Neural cell (in vitro differentiated cells): ENCODE data around the gene DBH. TPM values are rescaled to one million over a fixed set of nuclear protein-coding genes. Genes with fewer than 3 reads are reported as not detected.

Experiments used
- H2AFZ ChIP-seq: fragments of 200-600, 300-800 bp; sonication (generic), shearing (Covaris generic); 2 replicates; pipeline ENCODE4 v1.6.0; 2014; ENCODE audit warnings: low read depth, mild to moderate bottlenecking, antibody characterized with exemption, low read length, moderate library complexity
- H3F3A ChIP-seq: fragments of 200-600 bp; shearing (Covaris generic); 2 replicates; pipeline ENCODE4 v1.6.1; 2016; ENCODE audit warnings: mild to moderate bottlenecking, moderate library complexity, mixed read lengths, antibody characterized with exemption, low read length; ENCODE audit not compliant: insufficient read depth, poor library complexity, severe bottlenecking
- H3K27ac ChIP-seq: fragments of 200-600, 300-800 bp; sonication (generic), shearing (Covaris generic); 2 replicates; pipeline ENCODE4 v1.5.1; 2014; ENCODE audit warnings: mild to moderate bottlenecking, low read length, moderate library complexity
- H3K27me3 ChIP-seq: fragments of 300-800, 200-600 bp; sonication (generic), shearing (Covaris generic); 2 replicates; pipeline ENCODE4 v1.6.0; 2014; ENCODE audit warnings: mild to moderate bottlenecking, low read depth, low read length, moderate library complexity; ENCODE audit not compliant: insufficient read depth
- H3K36me3 ChIP-seq: fragments of 300-800, 200-600 bp; sonication (generic), shearing (Covaris generic); 2 replicates; pipeline ENCODE4 v1.5.1; 2014; ENCODE audit warnings: mild to moderate bottlenecking, antibody characterized with exemption, low read length, moderate library complexity; ENCODE audit not compliant: insufficient read depth
- H3K4me2 ChIP-seq: fragments of 300-800, 200-600 bp; sonication (generic), shearing (Covaris generic); 2 replicates; pipeline ENCODE4 v1.6.0; 2014; ENCODE audit warnings: mild to moderate bottlenecking, low read length
- H3K4me3 ChIP-seq: fragments of 300-800, 200-600 bp; sonication (generic), shearing (Covaris generic); 2 replicates; pipeline ENCODE4 v1.5.1; 2014; ENCODE audit warnings: mild to moderate bottlenecking, low read length, moderate library complexity
- H3K79me2 ChIP-seq: fragments of 200-600 bp; shearing (Covaris generic); replicated peaks from 2 replicates; pipeline ENCODE4 v1.6.0; 2014; ENCODE audit warnings: mild to moderate bottlenecking, low read length, moderate library complexity; ENCODE audit not compliant: insufficient read depth
- H3K9ac ChIP-seq: fragments of 300-800, 200-600 bp; sonication (generic), shearing (Covaris generic); 2 replicates; pipeline ENCODE4 v1.6.1; 2016; ENCODE audit warnings: mild to moderate bottlenecking, low read length, mixed read lengths
- H3K9me2 ChIP-seq: fragments of 200-600 bp; shearing (Covaris generic); 2 replicates; pipeline ENCODE4 v1.6.1; 2016; ENCODE audit warnings: mild to moderate bottlenecking, low read length, mixed read lengths; ENCODE audit not compliant: insufficient read depth
- H3K9me3 ChIP-seq: fragments of 200-600, 300-800 bp; sonication (generic), shearing (Covaris generic); 2 replicates; pipeline ENCODE4 v1.6.1; 2016; ENCODE audit warnings: mild to moderate bottlenecking, mixed run types, low read length, moderate library complexity, mixed read lengths
- H4K20me1 ChIP-seq: fragments of 200-600 bp; shearing (Covaris generic); 2 replicates; pipeline ENCODE4 v1.6.1; 2016; ENCODE audit warnings: mild to moderate bottlenecking, mixed run types; ENCODE audit not compliant: insufficient read depth
- CTCF ChIP-seq: fragments of 450-650 bp; IDR thresholded peaks from 2 replicates; pipeline ENCODE4 v1.5.1; 2014; ENCODE audit warnings: antibody characterized with exemption, mild to moderate bottlenecking, moderate library complexity; ENCODE audit not compliant: poor library complexity, severe bottlenecking
- EP300 ChIP-seq: fragments of 450-650 bp; conservative IDR thresholded peaks from 2 replicates; pipeline ENCODE4 v1.6.1; 2014; ENCODE audit warnings: antibody characterized with exemption, mild to moderate bottlenecking, moderate library complexity; ENCODE audit not compliant: poor library complexity, severe bottlenecking
- EZH2 ChIP-seq: fragments of 200-600, 300-800 bp; shearing (Covaris generic), sonication (generic); IDR thresholded peaks from 2 replicates; pipeline ENCODE4 v1.6.1; 2014; ENCODE audit warnings: antibody characterized with exemption, low read length, borderline replicate concordance, mild to moderate bottlenecking; ENCODE audit not compliant: insufficient read depth, poor library complexity, severe bottlenecking
- MXI1 ChIP-seq: fragments of 450-650 bp; conservative IDR thresholded peaks from 2 replicates; pipeline ENCODE4 v1.6.1; 2014; ENCODE audit warnings: antibody characterized with exemption, mild to moderate bottlenecking; ENCODE audit not compliant: poor library complexity, severe bottlenecking
- POLR2AphosphoS5 ChIP-seq: IDR thresholded peaks from 2 replicates; pipeline ENCODE4 v1.6.1; 2012
- RAD21 ChIP-seq: fragments of 450-650 bp; conservative IDR thresholded peaks from 2 replicates; pipeline ENCODE4 v1.6.1; 2014; ENCODE audit warnings: antibody characterized with exemption, mild to moderate bottlenecking, moderate library complexity
- REST ChIP-seq: IDR thresholded peaks from 2 replicates; pipeline ENCODE4 v1.6.1; 2012; ENCODE audit warnings: borderline replicate concordance
- SMC3 ChIP-seq: fragments of 450-650 bp; conservative IDR thresholded peaks from 2 replicates; pipeline ENCODE4 v1.6.1; 2014; ENCODE audit warnings: antibody characterized with exemption, mild to moderate bottlenecking, moderate library complexity; ENCODE audit not compliant: poor library complexity
- TAF1 ChIP-seq: IDR thresholded peaks from 2 replicates; pipeline ENCODE4 v1.6.1; 2012; ENCODE audit warnings: low read depth
- polyA plus RNA-seq: library from polyadenylated mRNA; depleted of rRNA; stranded (reverse); fragments of >200 nt; gene quantifications from 2 replicates; pipeline ENCODE4 v1.2.3, GENCODE V29; 2014

The DBH gene
- polyA plus RNA-seq, 1 donor from 2014 or later: not detected

GRCh38 chr9:133602277-133602676, 33.9 kb upstream of the DBH start:
- H3K4me2 ChIP-seq: no peak overlapping the region
- no peaks in the 10 kb centered on the region for H3K9me3 ChIP-seq
- TF ChIP-seq POLR2AphosphoS5 (no peak), MXI1 (no peak), SMC3 (no peak), TAF1 (no peak), EP300 (no peak), RAD21 (no peak), REST (no peak), EZH2 (no peak), CTCF (no peak)
- H3K79me2 ChIP-seq: no peaks in the 10 kb centered on the region
- H4K20me1 ChIP-seq: no peaks in the 10 kb centered on the region
- H3K36me3 ChIP-seq: no peaks in the 10 kb centered on the region
- H3K9ac ChIP-seq: no peak overlapping the region
- no peaks in the 10 kb centered on the region for H3K9me2 ChIP-seq
- no peak overlapping the region for H3K27ac ChIP-seq
- H3K4me3 ChIP-seq: no peak overlapping the region
- H2AFZ ChIP-seq: no peak overlapping the region
- H3F3A ChIP-seq: no peaks in the 10 kb centered on the region
- H3K27me3 ChIP-seq: peaks cover 2% of the 10 kb centered on the region

- H3K27ac ChIP-seq: no peak overlapping the region
- H4K20me1 ChIP-seq: no peaks in the 10 kb centered on the region
- no peaks in the 10 kb centered on the region for H3K36me3 ChIP-seq
- no peak overlapping the region for H3K4me2 ChIP-seq
- TF ChIP-seq CTCF (no peak), TAF1 (no peak), REST (no peak), MXI1 (no peak), RAD21 (no peak), SMC3 (no peak), POLR2AphosphoS5 (no peak), EZH2 (no peak), EP300 (no peak)
- no peaks in the 10 kb centered on the region for H3K9me2 ChIP-seq
- H2AFZ ChIP-seq: no peak overlapping the region
- H3K27me3 ChIP-seq: peaks cover 12% of the 10 kb centered on the region
- no peaks in the 10 kb centered on the region for H3F3A ChIP-seq
- no peak overlapping the region for H3K4me3 ChIP-seq
- H3K9ac ChIP-seq: no peak overlapping the region
- H3K9me3 ChIP-seq: no peaks in the 10 kb centered on the region
- H3K79me2 ChIP-seq: no peaks in the 10 kb centered on the region
These were observed 32.8 kb upstream of the DBH start for GRCh38 chr9:133603135-133603927.
